H1 (cell line): Measurements from ENCODE around the gene SLC37A3. TPM values are rescaled to one million over a fixed set of nuclear protein-coding genes. Genes with fewer than 3 reads are reported as not detected.

Experiments used
- EP300 ChIP-seq, 2 experiments: IDR thresholded peaks; 1 replicate in 1 of 2; 2 replicates in 1 of 2; pipeline ENCODE4 v1.6.1; 2011 to 2012; ENCODE audit warnings: low read depth in 2 of 2, low read length in 2 of 2, mild to moderate bottlenecking in 2 of 2, borderline replicate concordance in 1 of 2, inconsistent platforms in 1 of 2, moderate library complexity in 1 of 2
- HDAC6 ChIP-seq: IDR thresholded peaks from one replicate; pipeline ENCODE4 v1.7.1; 2012; ENCODE audit warnings: low read depth, mild to moderate bottlenecking, inconsistent platforms, low read length, moderate library complexity
- NANOG ChIP-seq: IDR thresholded peaks from 2 replicates; pipeline ENCODE4 v1.6.1; 2011; ENCODE audit warnings: low read length, low read depth, mild to moderate bottlenecking, inconsistent platforms; ENCODE audit not compliant: insufficient read depth, poor library complexity, severe bottlenecking
- POLR2A ChIP-seq, 2 experiments: IDR thresholded peaks; 1 replicate in 1 of 2; 2 replicates in 1 of 2; pipeline ENCODE4 v1.6.1; 2011; ENCODE audit warnings: low read depth in 2 of 2, low read length in 2 of 2, mild to moderate bottlenecking in 2 of 2; ENCODE audit errors: control extremely low read depth in 1 of 2
- SIRT6 ChIP-seq: IDR thresholded peaks from one replicate; pipeline ENCODE4 v1.7.1; 2012; ENCODE audit warnings: low read length, inconsistent platforms
- TBP ChIP-seq: IDR thresholded peaks from 2 replicates; pipeline ENCODE4 v1.6.1; 2011; ENCODE audit warnings: low read depth, low read length, improper control_type of control experiment
- polyA plus RNA-seq, 7 experiments: library from polyadenylated mRNA; depleted of rRNA in 3 of 7; stranded (reverse) in 5 of 7; unstranded in 2 of 7; fragments of >200 nt in 5 of 7; fragments of 200-250 nt in 2 of 7; gene quantifications; 1 replicate in 5 of 7; 2 replicates in 1 of 7; 4 replicates in 1 of 7; pipeline versions ENCODE4 v1.2.1 to v1.2.3, GENCODE V29; 2011 to 2013; ENCODE audit warnings: missing spikeins in 2 of 7, mixed read lengths in 2 of 7
- total RNA-seq: library from RNA; stranded (reverse); fragmentation: NEBNext Ultra II Directional; extraction: Animal tissue kit (Norgen Biotek cat#: 25700); gene quantifications from 2 replicates; pipeline ENCODE4 v1.2.1, GENCODE V29; 2021
- TF ChIP-seq, protein P1 (sequence below): fragments of 300-600 bp; sonication (generic); IDR thresholded peaks from 2 replicates; pipeline ENCODE4 v1.7.1; 2012; ENCODE audit warnings: low read length, moderate library complexity, mild to moderate bottlenecking, inconsistent platforms; ENCODE audit not compliant: insufficient replicate concordance
- TF ChIP-seq, protein P2 (sequence below): IDR thresholded peaks from 2 replicates; pipeline ENCODE4 v1.6.1; 2011; ENCODE audit warnings: low read depth, mild to moderate bottlenecking, low read length; ENCODE audit not compliant: insufficient read depth
- TF ChIP-seq, protein P3 (sequence below): IDR thresholded peaks from 2 replicates; pipeline ENCODE4 v1.6.1; 2012; ENCODE audit warnings: low read length, inconsistent platforms

Gene SLC37A3
- total and polyA plus RNA-seq, 2 of the 8 experiments (the other 6 are each of a cell fraction or from before 2014, with no cell fraction given), result 58.2 to 71.0 TPM

DNA sequence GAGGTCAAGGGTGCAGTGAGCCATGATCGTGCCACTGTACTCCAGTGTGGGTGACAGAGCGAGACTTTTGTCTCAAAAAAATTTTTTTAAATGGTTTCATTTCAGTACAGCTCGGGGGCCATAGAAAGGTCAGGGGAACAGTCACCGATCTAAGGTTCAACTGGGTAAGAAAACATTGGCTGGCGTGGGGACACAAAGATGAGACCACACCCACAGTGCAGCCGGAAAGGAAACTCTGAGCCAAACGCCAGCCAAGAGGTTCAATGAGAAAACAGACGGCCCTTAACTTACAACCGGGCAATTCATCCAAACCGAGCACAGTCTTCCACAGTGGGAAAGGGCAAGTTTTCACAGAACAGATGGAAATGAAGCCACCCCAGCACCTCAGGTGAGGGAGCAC lies 65.1 kb downstream of the SLC37A3 start (continued):
- TF ChIP-seq, protein P1, sequence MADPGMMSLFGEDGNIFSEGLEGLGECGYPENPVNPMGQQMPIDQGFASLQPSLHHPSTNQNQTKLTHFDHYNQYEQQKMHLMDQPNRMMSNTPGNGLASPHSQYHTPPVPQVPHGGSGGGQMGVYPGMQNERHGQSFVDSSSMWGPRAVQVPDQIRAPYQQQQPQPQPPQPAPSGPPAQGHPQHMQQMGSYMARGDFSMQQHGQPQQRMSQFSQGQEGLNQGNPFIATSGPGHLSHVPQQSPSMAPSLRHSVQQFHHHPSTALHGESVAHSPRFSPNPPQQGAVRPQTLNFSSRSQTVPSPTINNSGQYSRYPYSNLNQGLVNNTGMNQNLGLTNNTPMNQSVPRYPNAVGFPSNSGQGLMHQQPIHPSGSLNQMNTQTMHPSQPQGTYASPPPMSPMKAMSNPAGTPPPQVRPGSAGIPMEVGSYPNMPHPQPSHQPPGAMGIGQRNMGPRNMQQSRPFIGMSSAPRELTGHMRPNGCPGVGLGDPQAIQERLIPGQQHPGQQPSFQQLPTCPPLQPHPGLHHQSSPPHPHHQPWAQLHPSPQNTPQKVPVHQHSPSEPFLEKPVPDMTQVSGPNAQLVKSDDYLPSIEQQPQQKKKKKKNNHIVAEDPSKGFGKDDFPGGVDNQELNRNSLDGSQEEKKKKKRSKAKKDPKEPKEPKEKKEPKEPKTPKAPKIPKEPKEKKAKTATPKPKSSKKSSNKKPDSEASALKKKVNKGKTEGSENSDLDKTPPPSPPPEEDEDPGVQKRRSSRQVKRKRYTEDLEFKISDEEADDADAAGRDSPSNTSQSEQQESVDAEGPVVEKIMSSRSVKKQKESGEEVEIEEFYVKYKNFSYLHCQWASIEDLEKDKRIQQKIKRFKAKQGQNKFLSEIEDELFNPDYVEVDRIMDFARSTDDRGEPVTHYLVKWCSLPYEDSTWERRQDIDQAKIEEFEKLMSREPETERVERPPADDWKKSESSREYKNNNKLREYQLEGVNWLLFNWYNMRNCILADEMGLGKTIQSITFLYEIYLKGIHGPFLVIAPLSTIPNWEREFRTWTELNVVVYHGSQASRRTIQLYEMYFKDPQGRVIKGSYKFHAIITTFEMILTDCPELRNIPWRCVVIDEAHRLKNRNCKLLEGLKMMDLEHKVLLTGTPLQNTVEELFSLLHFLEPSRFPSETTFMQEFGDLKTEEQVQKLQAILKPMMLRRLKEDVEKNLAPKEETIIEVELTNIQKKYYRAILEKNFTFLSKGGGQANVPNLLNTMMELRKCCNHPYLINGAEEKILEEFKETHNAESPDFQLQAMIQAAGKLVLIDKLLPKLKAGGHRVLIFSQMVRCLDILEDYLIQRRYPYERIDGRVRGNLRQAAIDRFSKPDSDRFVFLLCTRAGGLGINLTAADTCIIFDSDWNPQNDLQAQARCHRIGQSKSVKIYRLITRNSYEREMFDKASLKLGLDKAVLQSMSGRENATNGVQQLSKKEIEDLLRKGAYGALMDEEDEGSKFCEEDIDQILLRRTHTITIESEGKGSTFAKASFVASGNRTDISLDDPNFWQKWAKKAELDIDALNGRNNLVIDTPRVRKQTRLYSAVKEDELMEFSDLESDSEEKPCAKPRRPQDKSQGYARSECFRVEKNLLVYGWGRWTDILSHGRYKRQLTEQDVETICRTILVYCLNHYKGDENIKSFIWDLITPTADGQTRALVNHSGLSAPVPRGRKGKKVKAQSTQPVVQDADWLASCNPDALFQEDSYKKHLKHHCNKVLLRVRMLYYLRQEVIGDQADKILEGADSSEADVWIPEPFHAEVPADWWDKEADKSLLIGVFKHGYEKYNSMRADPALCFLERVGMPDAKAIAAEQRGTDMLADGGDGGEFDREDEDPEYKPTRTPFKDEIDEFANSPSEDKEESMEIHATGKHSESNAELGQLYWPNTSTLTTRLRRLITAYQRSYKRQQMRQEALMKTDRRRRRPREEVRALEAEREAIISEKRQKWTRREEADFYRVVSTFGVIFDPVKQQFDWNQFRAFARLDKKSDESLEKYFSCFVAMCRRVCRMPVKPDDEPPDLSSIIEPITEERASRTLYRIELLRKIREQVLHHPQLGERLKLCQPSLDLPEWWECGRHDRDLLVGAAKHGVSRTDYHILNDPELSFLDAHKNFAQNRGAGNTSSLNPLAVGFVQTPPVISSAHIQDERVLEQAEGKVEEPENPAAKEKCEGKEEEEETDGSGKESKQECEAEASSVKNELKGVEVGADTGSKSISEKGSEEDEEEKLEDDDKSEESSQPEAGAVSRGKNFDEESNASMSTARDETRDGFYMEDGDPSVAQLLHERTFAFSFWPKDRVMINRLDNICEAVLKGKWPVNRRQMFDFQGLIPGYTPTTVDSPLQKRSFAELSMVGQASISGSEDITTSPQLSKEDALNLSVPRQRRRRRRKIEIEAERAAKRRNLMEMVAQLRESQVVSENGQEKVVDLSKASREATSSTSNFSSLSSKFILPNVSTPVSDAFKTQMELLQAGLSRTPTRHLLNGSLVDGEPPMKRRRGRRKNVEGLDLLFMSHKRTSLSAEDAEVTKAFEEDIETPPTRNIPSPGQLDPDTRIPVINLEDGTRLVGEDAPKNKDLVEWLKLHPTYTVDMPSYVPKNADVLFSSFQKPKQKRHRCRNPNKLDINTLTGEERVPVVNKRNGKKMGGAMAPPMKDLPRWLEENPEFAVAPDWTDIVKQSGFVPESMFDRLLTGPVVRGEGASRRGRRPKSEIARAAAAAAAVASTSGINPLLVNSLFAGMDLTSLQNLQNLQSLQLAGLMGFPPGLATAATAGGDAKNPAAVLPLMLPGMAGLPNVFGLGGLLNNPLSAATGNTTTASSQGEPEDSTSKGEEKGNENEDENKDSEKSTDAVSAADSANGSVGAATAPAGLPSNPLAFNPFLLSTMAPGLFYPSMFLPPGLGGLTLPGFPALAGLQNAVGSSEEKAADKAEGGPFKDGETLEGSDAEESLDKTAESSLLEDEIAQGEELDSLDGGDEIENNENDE, result no peak
- TF ChIP-seq NANOG, result no peak
- no peak for TF ChIP-seq POLR2A (IDR thresholded peaks at IDR 0.05; ENCODE audit: control extremely low read depth in 1 of 2, low read depth in 2 of 2, low read length in 2 of 2)
- TF ChIP-seq TBP, result no peak
- no peak for TF ChIP-seq EP300 (IDR thresholded peaks at IDR 0.05; ENCODE audit: borderline replicate concordance in 1 of 2, low read depth in 2 of 2, low read length in 2 of 2)
- TF ChIP-seq, protein P2, sequence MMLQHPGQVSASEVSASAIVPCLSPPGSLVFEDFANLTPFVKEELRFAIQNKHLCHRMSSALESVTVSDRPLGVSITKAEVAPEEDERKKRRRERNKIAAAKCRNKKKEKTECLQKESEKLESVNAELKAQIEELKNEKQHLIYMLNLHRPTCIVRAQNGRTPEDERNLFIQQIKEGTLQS, result no peak
- no peak for TF ChIP-seq SIRT6
- TF ChIP-seq, protein P3, sequence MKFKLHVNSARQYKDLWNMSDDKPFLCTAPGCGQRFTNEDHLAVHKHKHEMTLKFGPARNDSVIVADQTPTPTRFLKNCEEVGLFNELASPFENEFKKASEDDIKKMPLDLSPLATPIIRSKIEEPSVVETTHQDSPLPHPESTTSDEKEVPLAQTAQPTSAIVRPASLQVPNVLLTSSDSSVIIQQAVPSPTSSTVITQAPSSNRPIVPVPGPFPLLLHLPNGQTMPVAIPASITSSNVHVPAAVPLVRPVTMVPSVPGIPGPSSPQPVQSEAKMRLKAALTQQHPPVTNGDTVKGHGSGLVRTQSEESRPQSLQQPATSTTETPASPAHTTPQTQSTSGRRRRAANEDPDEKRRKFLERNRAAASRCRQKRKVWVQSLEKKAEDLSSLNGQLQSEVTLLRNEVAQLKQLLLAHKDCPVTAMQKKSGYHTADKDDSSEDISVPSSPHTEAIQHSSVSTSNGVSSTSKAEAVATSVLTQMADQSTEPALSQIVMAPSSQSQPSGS, result no peak
- TF ChIP-seq HDAC6, result no peak
